ENCODE results near the gene SUCNR1.
"Not testable (repeated sequence)": the region's sequence is repeated elsewhere in the genome, so short reads cannot be mapped to it uniquely, and the experiment has no call there.

SUCNR1 gene

DNA sequence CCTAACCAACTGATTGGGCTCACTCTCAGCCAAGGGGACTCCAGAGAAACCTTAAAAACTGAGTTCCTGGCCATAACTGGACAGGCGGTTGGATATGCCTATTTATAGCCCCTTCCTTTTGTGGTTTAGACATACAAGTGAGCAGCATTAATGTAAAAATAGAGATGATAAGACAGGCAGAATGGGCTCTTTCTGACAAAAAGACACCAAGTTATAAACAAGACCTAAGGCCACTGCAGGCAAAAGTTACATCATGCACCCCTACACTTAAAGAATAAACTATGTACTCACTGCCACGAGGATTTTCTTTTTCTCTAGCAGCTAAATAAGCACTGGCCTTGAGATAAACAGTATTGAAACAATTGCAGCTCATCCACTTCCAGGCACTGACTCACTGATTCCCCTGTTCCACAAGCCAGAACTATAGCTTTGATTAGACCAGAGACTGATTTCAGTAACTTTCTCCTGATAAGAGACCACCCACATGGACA, 30.1 kb downstream of the SUCNR1 start:
- DNase-seq = peak; percentile 62

DNA sequence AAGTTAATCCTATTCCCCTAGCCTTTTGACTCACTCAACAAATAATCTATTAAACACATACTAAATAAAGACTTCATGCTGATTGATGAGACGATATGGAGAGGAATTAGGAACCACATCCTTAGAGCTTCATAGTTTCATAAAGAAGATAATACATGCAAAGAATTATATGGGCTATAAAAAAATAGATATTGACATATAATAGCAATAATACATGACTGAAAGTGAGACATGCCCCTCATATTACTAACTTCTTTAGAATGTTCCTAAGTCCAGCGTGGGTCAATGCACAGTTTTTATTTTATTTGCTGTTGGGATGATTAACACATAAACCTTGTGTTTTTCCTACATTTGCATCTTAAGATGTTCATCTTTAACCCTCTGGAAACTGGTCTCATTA, 32.2 kb downstream of the SUCNR1 start:
- no peak for DNase-seq

DNA sequence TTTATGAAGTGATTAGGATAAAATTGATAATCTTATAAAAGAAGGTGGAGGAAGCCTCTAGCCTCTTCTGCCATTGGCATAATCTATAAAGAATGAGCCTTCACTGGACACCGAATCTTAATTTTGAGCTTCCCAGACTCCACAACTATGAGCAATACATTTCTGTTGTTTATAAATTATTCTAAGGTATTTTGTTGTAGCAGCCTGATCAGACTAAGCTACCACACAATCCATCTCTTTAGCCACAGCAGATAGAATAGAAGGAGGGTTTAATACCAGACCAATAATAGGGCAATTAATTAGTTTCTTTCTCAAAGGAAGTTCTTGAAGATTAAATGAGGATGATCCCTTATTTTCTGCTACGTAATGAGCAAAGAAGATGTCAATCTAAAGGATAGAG, 33.3 kb downstream of the SUCNR1 start:
- DNase-seq = no peak

DNA sequence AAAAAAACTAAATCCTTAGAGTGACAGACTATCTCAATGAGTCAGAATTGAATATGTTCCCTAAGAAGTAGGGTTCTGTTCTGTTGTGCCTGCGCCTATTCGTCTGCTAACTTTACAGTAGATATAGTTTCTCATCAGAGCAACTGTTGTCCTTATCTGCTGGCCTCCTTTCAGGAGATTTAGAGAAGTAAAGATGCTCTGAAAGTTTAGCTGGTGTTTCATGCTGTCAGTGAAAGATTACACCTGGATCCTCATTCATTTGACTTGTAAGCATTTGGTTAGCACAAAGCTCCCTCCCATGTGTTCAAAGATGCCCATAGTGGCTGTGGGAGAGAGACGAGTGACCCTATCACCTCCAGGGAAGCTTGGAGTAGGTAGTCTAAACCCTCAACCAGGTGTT, 35.0 kb downstream of the SUCNR1 start:
- no peak for DNase-seq

DNA sequence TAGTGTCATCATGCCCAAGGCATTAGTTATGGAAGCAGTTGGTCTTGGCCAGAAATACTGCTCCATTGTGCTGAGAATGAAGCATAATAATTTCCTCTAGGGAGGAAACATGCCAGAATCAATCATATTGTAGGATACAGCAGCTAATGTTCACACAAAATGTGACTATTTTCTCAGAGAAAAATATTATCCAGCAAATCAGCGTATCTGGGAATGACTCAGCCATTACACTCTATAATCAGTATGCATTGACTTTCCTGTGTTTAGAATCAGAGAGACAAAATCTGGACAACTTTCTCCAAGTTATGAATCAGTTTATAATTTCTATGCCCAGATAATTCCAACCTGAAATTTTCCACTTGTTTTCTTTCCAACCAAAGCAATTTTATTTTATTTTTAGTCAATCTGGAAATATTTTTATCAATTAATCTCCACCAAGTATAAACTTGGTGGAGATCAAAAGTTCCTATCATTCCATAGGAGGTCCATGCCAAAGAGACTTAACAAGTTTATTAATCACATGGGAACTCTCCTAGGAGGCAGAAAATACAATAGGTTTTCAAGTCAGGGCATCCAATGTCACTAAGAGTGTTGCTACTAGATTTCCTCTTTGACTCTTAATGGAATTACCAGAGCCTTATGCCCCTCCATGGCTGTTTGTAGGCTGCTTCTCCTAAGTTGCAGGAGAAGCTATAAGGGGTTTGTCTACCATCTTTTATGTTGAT, 36.4 kb downstream of the SUCNR1 start:
- no peak for DNase-seq

DNA sequence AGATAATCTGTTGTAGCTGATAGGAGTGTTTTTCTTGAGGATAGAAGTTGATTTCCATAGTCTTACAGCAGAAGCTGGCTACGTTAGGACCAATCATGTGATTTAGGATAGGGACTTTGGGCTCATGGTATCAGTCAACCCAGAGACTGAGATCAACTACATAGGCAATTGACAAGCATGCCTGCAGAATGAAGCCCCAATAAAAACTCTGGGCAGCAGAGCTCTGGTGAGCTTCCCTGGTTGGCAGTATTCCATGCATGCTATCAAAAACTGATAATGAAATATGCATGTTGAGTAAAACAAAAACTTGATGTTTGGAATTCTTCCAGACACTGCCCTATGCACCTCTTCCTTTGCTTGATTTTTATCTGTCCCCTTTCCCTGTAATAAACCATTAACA, 38.0 kb downstream of the SUCNR1 start:
- DNase-seq = no peak

DNA sequence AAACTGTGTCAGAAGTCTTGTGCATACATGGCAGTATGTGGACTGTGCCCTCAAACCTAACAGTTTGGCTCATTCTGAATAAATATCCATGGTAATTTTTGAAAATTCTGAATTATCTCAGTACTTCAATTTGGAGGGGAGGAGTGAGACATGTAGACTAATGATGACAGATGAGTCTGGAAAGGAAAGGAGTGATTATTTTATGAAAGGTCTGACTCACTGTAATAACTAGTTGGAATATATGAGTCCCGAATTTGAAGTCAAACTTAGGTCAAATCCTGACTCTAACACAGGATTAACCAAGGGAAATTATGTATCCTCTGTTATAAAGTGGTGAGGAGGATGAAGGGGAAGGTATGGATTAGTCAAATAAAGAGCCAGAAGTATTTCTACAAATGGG, 38.6 kb downstream of the SUCNR1 start:
- no peak for DNase-seq

DNA sequence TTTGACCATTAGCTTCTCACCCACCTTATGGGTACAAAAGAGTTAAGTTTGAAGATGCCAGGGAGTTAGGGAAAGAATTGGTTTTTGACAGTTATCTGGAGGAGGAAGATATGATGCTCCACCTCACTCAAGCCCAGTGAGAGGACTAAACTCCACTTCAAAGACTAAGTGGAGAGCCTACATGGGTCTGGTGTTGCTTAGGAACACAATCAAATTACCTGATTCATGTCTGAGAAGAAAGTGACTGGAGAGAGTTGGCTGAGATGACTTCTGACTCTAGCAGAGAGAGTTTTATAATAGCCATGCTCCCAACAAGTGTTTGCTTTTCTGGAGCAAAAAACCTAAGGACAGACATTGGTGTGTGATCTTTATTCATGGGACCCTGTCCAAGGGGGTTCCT, 43.3 kb downstream of the SUCNR1 start:
- DNase-seq = no peak

DNA sequence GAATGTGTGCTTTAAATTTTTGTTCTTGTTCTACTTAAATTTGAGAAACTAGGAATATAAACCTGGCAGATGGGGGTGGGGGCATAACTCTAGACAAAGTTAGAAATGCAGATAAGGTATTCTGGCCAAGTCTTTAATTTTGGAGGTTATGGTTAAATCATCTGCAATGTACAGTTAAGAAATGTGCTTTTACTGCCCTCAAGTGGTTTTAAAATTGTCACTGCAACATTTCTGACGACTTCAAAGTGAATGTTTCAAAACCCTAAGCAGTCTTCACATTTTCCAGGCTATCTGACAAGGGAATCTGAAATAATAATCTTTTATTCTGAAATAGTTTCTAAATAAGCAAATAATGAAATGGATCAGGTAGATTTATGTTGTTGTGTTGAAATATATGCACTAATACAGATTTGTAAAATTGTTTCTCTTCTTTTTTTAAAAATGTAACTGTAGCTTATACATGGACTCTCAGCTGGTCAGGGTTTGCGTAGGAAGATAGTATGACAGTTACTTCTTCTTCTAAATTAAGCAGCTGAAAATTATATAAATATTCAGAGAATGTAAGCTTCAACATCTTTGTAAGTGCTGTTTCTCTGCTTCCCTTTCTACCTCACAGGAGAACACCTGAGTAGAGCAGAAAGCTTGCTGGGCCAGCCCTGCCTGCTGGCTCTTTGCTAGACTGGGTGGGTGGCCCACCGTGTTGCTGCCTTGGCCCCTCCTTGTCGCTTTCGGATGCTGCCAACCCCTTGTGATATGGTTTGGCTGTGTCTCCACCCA, 45.0 kb downstream of the SUCNR1 start:
- peak; percentile 72 for DNase-seq

DNA sequence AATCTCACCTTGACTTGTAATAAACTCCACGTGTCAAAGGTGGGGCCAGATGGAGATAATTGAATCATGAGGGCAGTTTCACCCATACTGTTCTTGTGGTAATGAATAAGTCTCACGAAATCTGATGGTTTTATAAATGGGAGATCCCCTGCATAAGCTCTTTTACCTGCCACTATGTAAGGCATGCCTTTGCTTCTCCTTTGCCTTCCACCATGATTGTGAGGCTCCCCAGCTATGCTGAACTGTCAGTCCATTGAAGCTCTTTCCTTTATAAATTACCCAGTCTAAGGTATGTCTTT, 45.5 kb downstream of the SUCNR1 start:
- DNase-seq = no peak

DNA sequence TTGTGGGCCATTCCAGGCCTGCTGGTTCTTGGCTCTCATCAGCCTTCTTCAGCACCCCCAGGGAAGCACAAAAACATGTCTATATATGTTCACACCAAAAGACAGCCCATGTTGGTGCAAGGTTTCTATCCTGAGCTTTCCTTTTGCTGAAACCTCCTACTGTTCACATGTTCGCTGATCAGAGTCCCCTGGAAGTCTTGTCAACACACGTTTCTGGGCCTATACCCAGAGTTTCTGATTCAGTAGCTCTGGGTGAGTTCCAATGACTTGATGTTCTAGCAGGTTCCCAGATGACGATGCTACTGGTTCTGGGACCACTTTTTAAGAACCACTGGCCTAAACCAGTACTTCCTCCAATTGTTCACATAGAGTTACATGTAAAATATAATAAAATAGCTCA, 46.0 kb downstream of the SUCNR1 start:
- DNase-seq = no peak

DNA sequence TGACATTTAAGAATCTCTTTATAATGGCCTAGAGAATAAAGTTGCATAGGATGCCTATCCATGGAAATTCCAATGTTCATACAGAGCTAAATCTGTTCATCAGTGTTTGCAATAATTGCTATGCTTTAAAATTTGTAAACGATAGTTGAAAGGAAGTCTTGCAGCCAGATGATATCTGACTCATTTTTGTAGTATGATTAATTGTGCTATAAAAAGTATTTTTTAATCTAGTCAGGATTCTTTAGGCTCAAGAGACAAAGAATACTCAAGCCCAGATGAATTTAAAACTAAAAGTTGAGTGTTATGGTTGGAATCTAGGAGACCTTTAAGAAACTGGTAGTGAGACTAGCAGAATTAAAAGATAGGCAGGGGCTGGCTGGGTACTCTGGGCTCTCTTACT, 50.5 kb downstream of the SUCNR1 start:
- DNase-seq = no peak

DNA sequence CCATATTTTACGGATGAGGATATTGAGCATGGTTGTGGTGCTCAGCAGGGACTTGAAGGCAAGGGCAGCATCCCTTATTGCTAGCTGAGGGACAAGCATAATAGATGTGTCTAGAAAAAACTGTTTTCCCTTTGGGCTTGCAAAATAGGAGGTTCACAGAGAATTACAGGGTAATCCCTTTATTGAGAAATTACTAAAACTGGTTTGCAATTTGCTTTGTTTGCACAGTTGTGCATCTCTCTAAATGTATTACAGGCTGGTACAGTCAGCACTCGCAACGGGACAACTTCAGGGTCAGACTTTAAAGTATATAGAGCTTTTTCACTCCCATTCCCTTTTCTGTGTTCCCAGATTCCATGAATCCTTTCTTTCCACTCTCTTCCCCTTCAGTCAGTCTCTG, 51.3 kb downstream of the SUCNR1 start:
- DNase-seq = no peak

DNA sequence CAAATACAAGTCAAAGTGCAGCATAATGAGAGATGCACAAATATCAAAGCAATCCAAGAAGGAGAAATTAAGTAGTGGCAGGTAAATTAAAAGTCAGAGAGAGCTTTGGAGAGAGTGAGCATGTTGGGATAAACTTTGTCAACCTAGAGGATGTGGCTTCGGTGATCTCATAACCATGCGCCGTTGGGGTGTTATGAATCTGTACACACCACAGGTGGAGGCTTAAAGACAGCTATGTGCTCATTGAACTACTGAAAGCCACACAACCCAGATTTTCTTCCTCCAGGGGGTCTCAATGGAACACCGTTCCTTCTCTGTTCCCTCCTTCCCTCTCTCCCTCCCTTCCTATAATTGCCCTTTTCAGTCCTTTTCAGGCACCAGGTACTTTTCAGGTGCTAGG, 52.0 kb downstream of the SUCNR1 start:
- DNase-seq = no peak

DNA sequence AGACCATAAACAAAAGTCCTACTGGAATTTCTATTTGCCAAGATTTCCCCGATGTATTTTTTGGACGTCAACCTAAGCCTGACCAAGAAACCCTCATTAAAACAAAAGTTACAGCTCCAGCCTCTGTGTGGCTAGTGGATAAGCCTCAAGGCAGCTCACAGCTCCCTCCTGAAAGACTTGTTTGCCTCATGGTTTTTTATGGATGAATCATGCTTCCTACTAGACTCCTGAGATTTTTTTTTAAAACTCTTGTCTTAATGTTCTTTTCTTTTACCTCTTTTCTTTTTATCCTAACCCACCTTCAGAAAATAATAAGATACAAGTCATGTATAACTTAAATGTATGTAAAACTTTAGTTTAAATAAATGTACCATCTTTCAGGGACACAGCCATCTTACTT, 52.4 kb downstream of the SUCNR1 start:
- no peak for DNase-seq

DNA sequence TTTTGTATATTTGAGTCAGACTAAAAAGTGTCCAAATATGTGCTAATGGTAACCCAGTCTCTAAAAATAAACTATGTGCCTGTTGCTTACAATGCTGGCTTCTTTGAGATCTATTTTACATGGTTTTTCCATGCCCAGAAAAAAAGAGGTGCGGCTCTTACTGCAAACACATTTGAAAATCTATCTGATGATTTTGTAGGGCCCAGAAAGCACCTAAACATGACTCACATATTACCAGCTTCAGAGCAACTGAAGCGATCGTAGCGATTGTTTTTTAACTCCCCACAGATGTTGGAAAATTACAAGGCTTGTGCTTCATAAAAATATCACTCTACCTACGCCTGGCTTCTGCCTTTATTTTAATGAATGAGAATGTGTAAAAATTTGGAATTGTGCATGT, 53.5 kb downstream of the SUCNR1 start:
- no peak for DNase-seq

DNA sequence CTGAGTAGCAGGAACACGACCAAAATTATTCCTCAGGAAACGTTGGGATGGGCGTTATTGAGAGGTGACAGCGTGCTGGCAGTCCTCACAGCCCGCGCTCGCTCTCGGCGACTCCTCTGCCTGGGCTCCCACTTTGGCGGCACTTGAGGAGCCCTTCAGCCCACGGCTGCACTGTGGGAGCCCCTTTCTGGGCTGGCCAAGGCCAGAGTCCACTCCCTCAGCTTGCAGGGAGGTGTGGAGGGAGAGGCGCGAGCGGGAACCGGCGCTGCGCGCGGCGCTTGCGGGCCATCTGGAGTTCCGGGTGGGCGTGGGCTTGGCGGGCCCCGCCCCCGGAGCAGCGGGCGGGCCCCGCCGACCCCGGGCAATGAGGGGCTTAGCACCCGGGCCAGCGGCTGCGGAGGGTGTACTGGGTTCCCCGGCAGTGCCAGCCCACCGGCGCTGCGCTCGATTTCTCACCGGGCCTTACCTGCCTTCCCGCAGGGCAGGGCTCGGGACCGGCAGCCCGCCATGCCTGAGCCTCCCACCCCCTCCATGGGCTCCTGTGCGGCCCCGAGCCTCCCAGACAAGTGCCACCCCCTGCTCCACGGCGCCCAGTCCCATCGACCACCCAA, 54.6 kb downstream of the SUCNR1 start:
- DNase-seq = not testable (repeated sequence)

DNA sequence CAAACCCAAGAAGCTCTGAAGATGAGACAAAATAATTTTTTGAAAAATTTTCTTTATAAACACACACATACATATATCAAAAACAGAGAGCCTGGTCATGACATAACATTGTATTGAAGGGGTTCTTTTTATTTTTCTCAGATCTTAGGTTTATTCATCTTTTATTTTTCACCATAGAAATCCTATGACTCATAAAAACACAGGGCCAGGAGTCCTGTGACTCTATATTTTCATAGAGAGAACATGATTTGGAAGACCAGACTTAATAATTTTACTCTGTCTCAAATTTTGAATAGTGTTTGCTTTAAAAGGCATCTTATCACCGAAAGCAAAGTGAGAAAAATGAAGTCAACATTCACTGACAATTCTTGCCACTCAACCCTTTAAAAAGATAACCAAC, 57.7 kb downstream of the SUCNR1 start:
- no peak for DNase-seq

DNA sequence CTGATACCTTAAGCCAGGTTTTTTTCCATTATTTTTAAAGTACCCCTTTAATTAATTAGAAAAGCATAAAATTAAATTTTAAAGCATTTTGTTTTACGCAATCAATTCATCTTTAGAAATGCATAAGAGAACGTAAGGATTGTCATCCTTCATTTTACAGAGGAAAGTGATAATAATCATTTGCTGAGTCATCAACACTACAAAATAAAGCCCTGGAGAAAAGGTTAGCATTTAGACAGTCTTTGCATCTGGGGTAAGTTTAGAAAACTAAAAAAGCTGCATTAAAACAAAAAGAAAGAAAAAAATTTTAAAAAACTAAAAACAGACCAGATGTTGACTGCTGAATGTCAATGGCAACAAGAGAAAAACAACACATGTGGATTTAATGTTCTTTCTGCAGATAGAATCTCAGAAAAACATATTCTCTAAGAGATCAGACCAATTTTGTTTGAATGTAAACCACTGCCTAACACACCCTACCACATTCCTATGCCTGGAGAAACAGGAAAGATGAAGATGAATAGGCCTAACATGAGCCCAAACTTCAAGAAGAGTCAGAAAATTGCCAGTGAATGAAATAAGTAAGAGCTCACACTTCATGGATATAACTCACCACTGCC, 59.9 kb downstream of the SUCNR1 start:
- peak; percentile 3 for DNase-seq
